ENCODE results near the gene SCRN1. TPM values are rescaled to one million over a fixed set of nuclear protein-coding genes. Genes with fewer than 3 reads are reported as not detected.

SCRN1 gene
- total RNA-seq, 1 donor from 2014 or later, result 36.1 TPM

DNA sequence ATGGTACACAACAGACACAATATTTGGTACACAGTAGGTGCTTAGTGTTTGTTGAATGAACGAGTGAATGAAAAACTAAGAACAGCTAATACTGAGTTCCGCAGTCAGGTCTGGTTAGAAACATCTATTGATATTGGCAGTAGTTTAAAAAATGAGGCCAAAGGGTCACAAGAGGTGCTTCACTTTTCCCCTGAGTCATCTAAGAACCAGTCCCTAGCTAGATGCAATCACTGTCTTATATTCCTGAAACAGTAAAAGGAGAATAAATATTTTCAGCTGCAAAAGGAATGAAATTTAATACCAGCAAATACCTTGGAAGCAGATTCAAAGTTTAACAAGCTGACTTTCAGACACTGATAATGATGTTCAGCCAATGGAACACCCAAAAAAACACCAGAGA lies 54.5 kb downstream of the SCRN1 start:
- DNase-seq (no peak), ATAC-seq (no peak)
- Histone ChIP-seq H3K4me3 (no peak overlapping the region), H3K4me1 (no peaks in the 10 kb centered on the region), H3K36me3 (peaks cover 18% of the 10 kb centered on the region), H3K9me3 (no peaks in the 10 kb centered on the region), H3K27me3 (no peaks in the 10 kb centered on the region), H3K27ac (no peak overlapping the region)
- intact Hi-C loops (cut with DNase I), result no loop called here
- TF ChIP-seq, protein P1, sequence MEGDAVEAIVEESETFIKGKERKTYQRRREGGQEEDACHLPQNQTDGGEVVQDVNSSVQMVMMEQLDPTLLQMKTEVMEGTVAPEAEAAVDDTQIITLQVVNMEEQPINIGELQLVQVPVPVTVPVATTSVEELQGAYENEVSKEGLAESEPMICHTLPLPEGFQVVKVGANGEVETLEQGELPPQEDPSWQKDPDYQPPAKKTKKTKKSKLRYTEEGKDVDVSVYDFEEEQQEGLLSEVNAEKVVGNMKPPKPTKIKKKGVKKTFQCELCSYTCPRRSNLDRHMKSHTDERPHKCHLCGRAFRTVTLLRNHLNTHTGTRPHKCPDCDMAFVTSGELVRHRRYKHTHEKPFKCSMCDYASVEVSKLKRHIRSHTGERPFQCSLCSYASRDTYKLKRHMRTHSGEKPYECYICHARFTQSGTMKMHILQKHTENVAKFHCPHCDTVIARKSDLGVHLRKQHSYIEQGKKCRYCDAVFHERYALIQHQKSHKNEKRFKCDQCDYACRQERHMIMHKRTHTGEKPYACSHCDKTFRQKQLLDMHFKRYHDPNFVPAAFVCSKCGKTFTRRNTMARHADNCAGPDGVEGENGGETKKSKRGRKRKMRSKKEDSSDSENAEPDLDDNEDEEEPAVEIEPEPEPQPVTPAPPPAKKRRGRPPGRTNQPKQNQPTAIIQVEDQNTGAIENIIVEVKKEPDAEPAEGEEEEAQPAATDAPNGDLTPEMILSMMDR (IDR thresholded peaks at IDR 0.05), result no peak

DNA sequence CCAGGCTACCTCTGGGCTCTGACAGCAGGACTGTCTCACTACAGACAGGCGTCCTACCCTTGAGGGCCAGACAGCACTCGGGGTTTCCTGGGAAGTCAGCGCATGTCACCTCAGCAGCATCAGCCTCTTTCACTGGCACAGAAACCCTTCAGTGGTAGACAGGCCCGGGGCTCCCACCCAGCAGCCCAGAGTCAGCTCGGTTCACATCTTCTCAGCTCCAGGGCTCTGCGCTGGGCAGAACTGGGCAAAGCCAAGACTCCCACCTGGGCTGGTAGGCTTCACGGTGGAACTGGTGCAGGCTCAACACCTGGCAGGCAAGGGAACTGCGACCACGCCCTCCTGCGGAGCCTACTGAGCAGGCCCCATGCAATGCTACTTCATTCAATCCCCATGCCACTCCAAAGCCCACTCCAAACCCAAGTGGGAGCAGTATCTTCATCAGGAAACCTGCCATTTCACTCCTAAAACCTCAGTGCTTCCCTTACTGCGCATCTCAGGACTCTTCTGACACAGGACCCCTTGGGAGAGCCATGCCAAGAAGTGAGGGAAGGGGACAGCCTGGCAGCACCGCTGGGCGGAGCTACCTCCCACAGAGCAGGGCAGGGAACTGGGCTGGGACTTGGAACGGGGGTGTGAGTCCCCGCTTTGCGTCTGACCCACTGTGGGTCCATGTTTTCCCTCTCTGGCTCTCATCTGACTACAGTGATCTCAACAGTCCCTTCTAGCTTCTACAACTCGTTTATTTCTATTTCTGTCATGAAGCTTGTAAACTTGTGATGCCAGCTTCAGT lies 60.4 kb downstream of the SCRN1 start:
- Histone ChIP-seq H3K4me3 (no peak overlapping the region), H3K9me3 (no peaks in the 10 kb centered on the region), H3K36me3 (peaks cover 3% of the 10 kb centered on the region), H3K27ac (no peak overlapping the region), H3K27me3 (no peaks in the 10 kb centered on the region), H3K4me1 (no peaks in the 10 kb centered on the region)
- ATAC-seq, result peak; percentile 10
- TF ChIP-seq, protein P1 (IDR thresholded peaks at IDR 0.05), result no peak
- DNase-seq, result no peak
- intact Hi-C loops (cut with DNase I), result loop anchor here (10.0 kb wide), 1 partner anchor 184 kb away; no protein-coding TSS in a partner anchor

DNA sequence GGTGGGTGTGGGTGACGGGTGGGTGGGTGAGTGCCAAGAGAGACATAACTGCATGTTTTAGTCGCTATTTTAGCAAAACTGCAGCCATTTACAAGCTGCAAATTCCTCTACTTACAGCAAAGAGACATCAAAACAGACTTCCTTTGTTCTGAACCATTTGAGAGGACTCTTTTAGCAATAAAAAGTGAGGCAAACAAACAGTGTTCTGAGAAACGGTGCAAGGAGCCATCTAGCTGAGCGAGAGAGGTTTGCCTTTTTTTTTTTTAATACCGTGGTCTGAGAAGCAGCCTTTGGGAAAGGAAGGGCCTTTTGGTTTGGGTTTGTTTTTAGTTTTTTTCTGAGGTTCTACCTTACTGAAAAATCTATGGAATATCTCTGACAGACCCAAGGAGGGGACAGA lies 62.9 kb downstream of the SCRN1 start:
- DNase-seq, result no peak
- Histone ChIP-seq H3K27me3 (no peaks in the 10 kb centered on the region), H3K4me1 (no peaks in the 10 kb centered on the region), H3K9me3 (no peaks in the 10 kb centered on the region), H3K36me3 (peaks cover 7% of the 10 kb centered on the region), H3K4me3 (no peak overlapping the region), H3K27ac (no peak overlapping the region)
- TF ChIP-seq, protein P1 (IDR thresholded peaks at IDR 0.05), result no peak
- ATAC-seq, result no peak
- intact Hi-C loops (cut with DNase I), result loop anchor here (10.0 kb wide), 1 partner anchor 182 kb away; no protein-coding TSS in a partner anchor

DNA sequence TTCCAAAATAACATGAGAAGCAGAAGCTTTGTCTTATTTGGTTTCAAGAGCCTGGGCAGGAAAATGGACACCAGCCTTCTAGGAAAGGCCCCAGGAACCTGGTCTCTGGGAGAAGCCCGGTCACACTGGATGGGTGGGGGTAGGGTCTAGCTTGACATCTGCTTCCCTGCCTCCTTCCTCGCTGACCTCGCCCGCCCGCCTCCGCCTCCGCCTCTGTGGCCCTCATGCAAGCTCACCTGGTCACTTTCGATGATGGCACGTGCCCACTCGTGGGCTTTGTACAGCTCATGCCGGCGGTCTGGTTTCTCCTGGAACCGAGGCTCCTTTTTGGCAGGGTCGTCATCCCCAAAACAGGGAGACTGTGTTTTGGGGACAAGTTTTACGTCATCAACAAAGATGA lies 63.4 kb downstream of the SCRN1 start:
- peaks cover 7% of the 10 kb centered on the region for H3K36me3 ChIP-seq
- intact Hi-C loops (cut with DNase I), result loop anchor here (10.0 kb wide), 1 partner anchor 181 kb away; no protein-coding TSS in a partner anchor
- no peak overlapping the region for H3K27ac ChIP-seq
- H3K4me1 ChIP-seq, result no peaks in the 10 kb centered on the region
- DNase-seq (no peak), ATAC-seq (no peak)
- H3K27me3 ChIP-seq, result no peaks in the 10 kb centered on the region
- no peak overlapping the region for H3K4me3 ChIP-seq
- TF ChIP-seq, protein P1 (IDR thresholded peaks at IDR 0.05), result no peak
- no peaks in the 10 kb centered on the region for H3K9me3 ChIP-seq

DNA sequence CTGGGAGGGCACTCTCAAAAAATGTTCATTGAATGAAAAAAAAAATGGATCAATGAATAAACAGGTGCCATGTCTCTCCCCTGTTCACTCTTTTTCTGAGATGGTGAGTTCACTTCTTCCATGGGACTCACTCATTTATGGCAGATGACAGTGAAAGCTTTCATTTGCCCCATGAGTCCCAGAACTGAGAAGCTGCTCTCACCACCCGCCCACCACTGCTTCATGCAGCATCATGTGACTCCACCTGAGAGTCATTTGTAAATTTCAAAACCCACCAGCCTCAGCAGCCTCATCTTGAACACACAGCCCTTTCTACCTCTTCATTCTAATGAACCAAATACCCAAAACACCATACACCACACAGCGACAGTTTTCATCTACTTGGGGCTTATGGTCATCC lies 64.9 kb downstream of the SCRN1 start:
- H3K4me1 ChIP-seq, result no peaks in the 10 kb centered on the region
- ATAC-seq, result no peak
- no peak overlapping the region for H3K4me3 ChIP-seq
- DNase-seq, result no peak
- peaks cover 7% of the 10 kb centered on the region for H3K36me3 ChIP-seq
- H3K27me3 ChIP-seq, result no peaks in the 10 kb centered on the region
- no peak overlapping the region for H3K27ac ChIP-seq
- intact Hi-C loops (cut with DNase I), result loop anchor here (10.0 kb wide), 1 partner anchor 180 kb away; no protein-coding TSS in a partner anchor
- TF ChIP-seq, protein P1 (IDR thresholded peaks at IDR 0.05), result no peak
- H3K9me3 ChIP-seq, result no peaks in the 10 kb centered on the region
